ENCODE results near the gene GGT5.
"Not testable (repeated sequence)": the region's sequence is repeated elsewhere in the genome, so short reads cannot be mapped to it uniquely, and the experiment has no call there.

GGT5 gene

GRCh38 chr22:24200619-24201212 lies 44.2 kb downstream of the GGT5 start:
- DNase-seq, result no peak

- no peak for DNase-seq
These were observed 46.2 kb downstream of the GGT5 start for GRCh38 chr22:24198682-24199052.

GRCh38 chr22:24191893-24192292 lies 53.0 kb downstream of the GGT5 start:
- no peak for DNase-seq

GRCh38 chr22:24191381-24191841 lies 53.5 kb downstream of the GGT5 start:
- DNase-seq, result no peak

GRCh38 chr22:24190596-24191208 lies 54.2 kb downstream of the GGT5 start:
- DNase-seq, result no peak

- no peak for DNase-seq
These were observed 54.7 kb downstream of the GGT5 start for GRCh38 chr22:24190159-24190540.

- peak; percentile 43 for DNase-seq
These were observed 55.4 kb downstream of the GGT5 start for GRCh38 chr22:24189249-24190158.

- no peak for DNase-seq
These were observed 56.1 kb downstream of the GGT5 start for GRCh38 chr22:24188705-24189248.

- no peak for DNase-seq
These were observed 56.9 kb downstream of the GGT5 start for GRCh38 chr22:24187731-24188644.

GRCh38 chr22:24186892-24187670 lies 57.8 kb downstream of the GGT5 start:
- DNase-seq, result no peak

- DNase-seq, result no peak
These were observed 58.5 kb downstream of the GGT5 start for GRCh38 chr22:24186352-24186740.

- DNase-seq, result no peak
These were observed 59.2 kb downstream of the GGT5 start for GRCh38 chr22:24185501-24186351.

GRCh38 chr22:24185001-24185500 lies 59.8 kb downstream of the GGT5 start:
- DNase-seq, result no peak

- DNase-seq, result no peak
These were observed 60.7 kb downstream of the GGT5 start for GRCh38 chr22:24184057-24184798.

GRCh38 chr22:24183321-24184031 lies 61.4 kb downstream of the GGT5 start:
- no peak for DNase-seq

- DNase-seq, result not testable (repeated sequence)
These were observed 62.0 kb downstream of the GGT5 start for GRCh38 chr22:24182900-24183246.

- DNase-seq, result peak; percentile 32
These were observed 62.6 kb downstream of the GGT5 start for GRCh38 chr22:24181996-24182899.
